HEK293 (cell line): ENCODE measurements around the gene LIPK.

Experiments
- CTCF ChIA-PET: fragments of 350-600 bp; formaldehyde crosslinking; extraction: SDS; loops from one replicate; lab custom pipeline; 2021; ENCODE audit warnings: antibody characterized with exemption; lab: Yijun Ruan, JAX
- POLR2A ChIA-PET: fragments of 300-600 bp; formaldehyde crosslinking; extraction: SDS; loops from one replicate; lab custom pipeline; 2020; ENCODE audit warnings: antibody characterized with exemption, inconsistent platforms; lab: Yijun Ruan, JAX
- H3K27ac ChIP-seq: fragments of 200-500 bp; sonication (Bioruptor generic); 2 replicates; pipeline ENCODE4 v1.5.1; 2014; ENCODE audit warnings: low read depth, low read length, control low read depth, inconsistent platforms; ENCODE audit errors: extremely low read depth
- H3K36me3 ChIP-seq, 2 experiments: fragments of 200-500 bp in 1 of 2; sonication (Bioruptor generic) in 1 of 2; 1 replicate in 1 of 2; 2 replicates in 1 of 2; pipeline ENCODE4 v1.5.1; 2014 to 2017; ENCODE audit warnings: inconsistent platforms in 2 of 2, low read length in 2 of 2; ENCODE audit not compliant: control insufficient read depth in 2 of 2, insufficient read depth in 1 of 2
- H3K4me1 ChIP-seq: fragments of 200-500 bp; sonication (Bioruptor generic); 2 replicates; pipeline ENCODE4 v1.5.1; 2014; ENCODE audit warnings: mild to moderate bottlenecking, low read length, inconsistent platforms; ENCODE audit not compliant: control insufficient read depth, insufficient read depth
- H3K4me3 ChIP-seq: 2 replicates; pipeline ENCODE4 v1.5.1; 2011; ENCODE audit warnings: low read depth, mild to moderate bottlenecking, control low read depth, low read length, moderate library complexity
- H3K9me3 ChIP-seq: fragments of 200-500 bp; sonication (Bioruptor generic); 2 replicates; pipeline ENCODE4 v1.5.1; 2014; ENCODE audit warnings: low read depth, low read length, inconsistent platforms; ENCODE audit not compliant: control insufficient read depth, insufficient read depth
- HIC1 ChIP-seq: fragments of 450-650 bp; formaldehyde crosslinking; IDR thresholded peaks from 2 replicates; pipeline ENCODE4 v1.5.1; 2016; ENCODE audit warnings: missing biosample characterization, missing genetic modification characterization
- HOXC10 ChIP-seq: sonication (generic); formaldehyde crosslinking; IDR thresholded peaks from 2 replicates; pipeline ENCODE4 v1.8.1; 2023; ENCODE audit warnings: mild to moderate bottlenecking, missing genetic modification reagents
- KLF10 ChIP-seq: fragments of 450-650 bp; IDR thresholded peaks from 2 replicates; pipeline ENCODE4 v1.5.1; 2018; ENCODE audit warnings: missing biosample characterization, mild to moderate bottlenecking, missing genetic modification characterization
- PBX3 ChIP-seq: sonication (generic); formaldehyde crosslinking; IDR thresholded peaks from 2 replicates; pipeline ENCODE4 v1.8.1; 2022; ENCODE audit warnings: mild to moderate bottlenecking, moderate library complexity, missing genetic modification reagents
- RBAK ChIP-seq: fragments of 450-650 bp; formaldehyde crosslinking; IDR thresholded peaks from 2 replicates; pipeline ENCODE4 v1.5.1; 2016; ENCODE audit warnings: missing biosample characterization, missing genetic modification characterization
- REPIN1 ChIP-seq: fragments of 450-650 bp; formaldehyde crosslinking; IDR thresholded peaks from 2 replicates; pipeline ENCODE4 v1.5.1; 2017; ENCODE audit warnings: missing biosample characterization, missing genetic modification characterization, low read depth
- SP3 ChIP-seq: fragments of 450-650 bp; formaldehyde crosslinking; IDR thresholded peaks from 2 replicates; pipeline ENCODE4 v1.5.1; 2016; ENCODE audit warnings: missing biosample characterization, missing genetic modification characterization
- ZBTB49 ChIP-seq: fragments of 450-650 bp; formaldehyde crosslinking; IDR thresholded peaks from 2 replicates; pipeline ENCODE4 v1.5.1; 2016; ENCODE audit warnings: missing biosample characterization, missing genetic modification characterization, low read depth
- ZFP69B ChIP-seq: fragments of 450-650 bp; formaldehyde crosslinking; IDR thresholded peaks from 2 replicates; pipeline ENCODE4 v1.5.1; 2016; ENCODE audit warnings: missing biosample characterization, missing genetic modification characterization
- ZNF18 ChIP-seq: fragments of 450-650 bp; formaldehyde crosslinking; IDR thresholded peaks from 2 replicates; pipeline ENCODE4 v1.5.1; 2016; ENCODE audit warnings: missing biosample characterization, missing genetic modification characterization
- ZNF184 ChIP-seq: fragments of 450-650 bp; IDR thresholded peaks from 2 replicates; pipeline ENCODE4 v1.5.1; 2018; ENCODE audit warnings: missing biosample characterization, mild to moderate bottlenecking, missing genetic modification characterization
- ZNF223 ChIP-seq: fragments of 450-650 bp; formaldehyde crosslinking; IDR thresholded peaks from 2 replicates; pipeline ENCODE4 v1.5.1; 2016; ENCODE audit warnings: missing biosample characterization, missing genetic modification characterization
- ZNF239 ChIP-seq: fragments of 450-650 bp; formaldehyde crosslinking; IDR thresholded peaks from 2 replicates; pipeline ENCODE4 v1.5.1; 2016; ENCODE audit warnings: missing biosample characterization, missing genetic modification characterization
- ZNF274 ChIP-seq, 2 experiments: fragments of 200-500 bp in 1 of 2; fragments of 450-650 bp in 1 of 2; sonication (Bioruptor generic) in 1 of 2; formaldehyde crosslinking in 1 of 2; IDR thresholded peaks; 2 replicates each; pipeline versions ENCODE4 v1.5.1 to v1.6.1; 2014 to 2016; ENCODE audit warnings: borderline replicate concordance in 1 of 2, inconsistent platforms in 1 of 2, low read length in 1 of 2, missing biosample characterization in 1 of 2, missing genetic modification characterization in 1 of 2
- ZNF366 ChIP-seq: fragments of 450-650 bp; formaldehyde crosslinking; conservative IDR thresholded peaks from 2 replicates; pipeline ENCODE4 v1.5.1; 2016; ENCODE audit warnings: missing biosample characterization, missing genetic modification characterization
- ZNF394 ChIP-seq: fragments of 450-650 bp; formaldehyde crosslinking; IDR thresholded peaks from 2 replicates; pipeline ENCODE4 v1.5.1; 2016; ENCODE audit warnings: missing biosample characterization, missing genetic modification characterization, mild to moderate bottlenecking, moderate library complexity, borderline replicate concordance
- ZNF404 ChIP-seq: fragments of 450-650 bp; formaldehyde crosslinking; IDR thresholded peaks from 2 replicates; pipeline ENCODE4 v1.5.1; 2017; ENCODE audit warnings: missing biosample characterization, missing genetic modification characterization
- ZNF433 ChIP-seq: fragments of 450-650 bp; formaldehyde crosslinking; IDR thresholded peaks from 2 replicates; pipeline ENCODE4 v1.5.1; 2016; ENCODE audit warnings: missing biosample characterization, missing genetic modification characterization, low read depth
- ZNF623 ChIP-seq: fragments of 450-650 bp; formaldehyde crosslinking; IDR thresholded peaks from 2 replicates; pipeline ENCODE4 v1.5.1; 2016; ENCODE audit warnings: missing biosample characterization, missing genetic modification characterization
- ZNF629 ChIP-seq: fragments of 450-650 bp; formaldehyde crosslinking; IDR thresholded peaks from 2 replicates; pipeline ENCODE4 v1.5.1; 2017; ENCODE audit warnings: missing biosample characterization, missing genetic modification characterization
- ZNF645 ChIP-seq: fragments of 450-650 bp; formaldehyde crosslinking; IDR thresholded peaks from 2 replicates; pipeline ENCODE4; 2016; ENCODE audit warnings: missing biosample characterization, missing genetic modification characterization
- ZNF654 ChIP-seq: fragments of 450-650 bp; formaldehyde crosslinking; IDR thresholded peaks from 2 replicates; pipeline ENCODE4 v1.5.1; 2016; ENCODE audit warnings: low read depth, missing biosample characterization, missing genetic modification characterization
- ZNF664 ChIP-seq: fragments of 450-650 bp; formaldehyde crosslinking; IDR thresholded peaks from 2 replicates; pipeline ENCODE4 v1.5.1; 2016; ENCODE audit warnings: missing biosample characterization, missing genetic modification characterization
- ZNF707 ChIP-seq: fragments of 450-650 bp; formaldehyde crosslinking; IDR thresholded peaks from 2 replicates; pipeline ENCODE4 v1.5.1; 2016; ENCODE audit warnings: missing biosample characterization, missing genetic modification characterization
- ZNF747 ChIP-seq: fragments of 450-650 bp; formaldehyde crosslinking; IDR thresholded peaks from 2 replicates; pipeline ENCODE4 v1.5.1; 2016; ENCODE audit warnings: missing biosample characterization, missing genetic modification characterization
- ZNF791 ChIP-seq: fragments of 450-650 bp; formaldehyde crosslinking; IDR thresholded peaks from 2 replicates; pipeline ENCODE4 v1.5.1; 2016; ENCODE audit warnings: missing biosample characterization, missing genetic modification characterization
- ZNF843 ChIP-seq: fragments of 450-650 bp; formaldehyde crosslinking; IDR thresholded peaks from 2 replicates; pipeline ENCODE4 v1.5.1; 2016; ENCODE audit warnings: missing biosample characterization, missing genetic modification characterization
- ZSCAN23 ChIP-seq: fragments of 450-650 bp; formaldehyde crosslinking; IDR thresholded peaks from 2 replicates; pipeline ENCODE4 v1.5.1; 2016; ENCODE audit warnings: missing biosample characterization, missing genetic modification characterization

Gene LIPK

GRCh38 chr10:88764110-88764509, 58.1 kb downstream of the LIPK start:
- H3K36me3 ChIP-seq = no peaks in the 10 kb centered on the region
- ChIA-PET POLR2A (interaction anchor here (0.6 kb wide), 1 partner anchor 844 kb away, joined by 4 read pairs; no protein-coding TSS in a partner anchor), CTCF (interaction anchor here (1.5 kb wide), 1 partner anchor 76 kb away, joined by 10 read pairs; no protein-coding TSS in a partner anchor)
- H3K4me3 ChIP-seq = no peak overlapping the region
- H3K27ac ChIP-seq = no peak overlapping the region
- no peaks in the 10 kb centered on the region for H3K9me3 ChIP-seq
- peaks cover 7% of the 10 kb centered on the region for H3K4me1 ChIP-seq
- TF ChIP-seq ZNF18 (no peak), ZNF184 (no peak), ZNF366 (tag by site-specific recombination) (no peak), SP3 (tag by site-specific recombination) (no peak), ZNF791 (tag by site-specific recombination) (no peak), ZNF433 (no peak), ZNF747 (no peak), ZNF274 (IDR thresholded peaks at IDR 0.05; ENCODE audit: low read length) (no peak), ZNF274 (tag by site-specific recombination; IDR thresholded peaks at IDR 0.05; ENCODE audit: borderline replicate concordance) (no peak), HIC1 (no peak), ZFP69B (tag by site-specific recombination) (no peak), ZBTB49 (no peak), ZNF394 (no peak), ZNF664 (tag by site-specific recombination) (no peak), HOXC10 (CRISPR knock-in tag) (no peak), RBAK (no peak), ZNF645 (no peak)
- TF ChIP-seq, all 188 proteins: peak for 0

GRCh38 chr10:88765816-88766215, 59.8 kb downstream of the LIPK start:
- Histone ChIP-seq H3K27ac (no peak overlapping the region), H3K36me3 (no peaks in the 10 kb centered on the region), H3K9me3 (no peaks in the 10 kb centered on the region), H3K4me1 (peaks cover 9% of the 10 kb centered on the region), H3K4me3 (no peak overlapping the region)
- ChIA-PET POLR2A (no interaction called here), CTCF (no interaction called here)
- TF ChIP-seq ZNF394 (no peak), ZNF623 (tag by site-specific recombination) (no peak), ZNF654 (tag by site-specific recombination) (no peak), ZNF223 (tag by site-specific recombination) (no peak), KLF10 (tag by site-specific recombination) (no peak), ZSCAN23 (tag by site-specific recombination) (no peak), REPIN1 (tag by site-specific recombination) (no peak), ZNF629 (tag by site-specific recombination) (no peak), ZNF404 (tag by site-specific recombination) (no peak), ZNF707 (tag by site-specific recombination) (no peak), ZNF843 (no peak), ZNF239 (no peak), PBX3 (no peak)
